ENCODE measurements around the gene ELF4. TPM values are rescaled to one million over a fixed set of nuclear protein-coding genes. Genes with fewer than 3 reads are reported as not detected.

ELF4 gene
- total RNA-seq, 1 experiment from 2014 or later, result 19.2 TPM

DNA sequence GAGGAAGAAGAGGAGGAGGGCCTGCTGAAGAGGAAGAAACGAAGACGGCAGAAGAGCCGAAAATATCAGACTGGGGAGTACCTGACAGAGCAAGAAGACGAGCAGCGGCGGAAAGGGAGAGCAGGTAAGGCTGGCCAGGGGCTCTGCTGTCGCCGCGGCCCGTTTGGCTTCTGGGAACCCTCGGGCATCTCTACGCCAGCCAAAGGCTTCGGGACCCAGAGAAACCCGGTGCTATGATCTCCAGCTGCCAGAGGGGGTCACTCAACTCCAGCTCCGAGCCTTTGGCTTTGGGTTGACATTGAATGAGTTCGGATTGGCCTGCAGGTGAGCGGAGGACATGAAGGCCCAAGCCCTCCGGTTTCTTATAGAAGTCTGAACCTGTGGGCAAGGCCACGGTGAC lies 85.0 kb downstream of the ELF4 start:
- ChIA-PET RAD21 (ENCODE audit: low non-redundant PET in 1 of 2, low total read pairs in 2 of 2, uncharacterized antibody in 2 of 2, unreplicated experiment in 2 of 2) (no interaction called here), CTCF (interaction anchor here (1.8 kb wide), 1 partner anchor 100 kb away, joined by 6 read pairs; no protein-coding TSS in a partner anchor), POLR2A (no interaction called here)
- no peaks in the 10 kb centered on the region for H3K4me1 ChIP-seq (ENCODE audit: control insufficient read depth in 1 of 2, insufficient read depth in 2 of 2, low read length in 2 of 2)
- no peak overlapping the region for H3K4me3 ChIP-seq (replicated peaks in 1 of 2; ENCODE audit: low read depth in 1 of 2, low read length in 2 of 2)
- H3K9me3 ChIP-seq (ENCODE audit: control insufficient read depth in 1 of 2, insufficient read depth in 1 of 2, low read depth in 1 of 2, low read length in 2 of 2), result no peaks in the 10 kb centered on the region
- intact Hi-C loops (cut with micrococcal nuclease), result no loop called here
- H2AFZ ChIP-seq (ENCODE audit: low read depth, low read length, poor library complexity, severe bottlenecking), result no peak overlapping the region
- H3K9ac ChIP-seq (ENCODE audit: low read length), result no peak overlapping the region
- no peak for DNase-seq (ENCODE audit: low read depth, low spot score)
- peaks cover 10 to 24% of the 10 kb centered on the region in 2 experiments; a peak in 3 of 4 replicates for H3K36me3 ChIP-seq (ENCODE audit: control insufficient read depth in 1 of 2, insufficient read depth in 2 of 2, low read length in 2 of 2)
- no peaks in the 10 kb centered on the region for H3K27me3 ChIP-seq (ENCODE audit: insufficient read depth, low read length)
- no peaks in the 10 kb centered on the region for H4K20me1 ChIP-seq (ENCODE audit: insufficient read depth)
- no peaks in the 10 kb centered on the region for H3K79me2 ChIP-seq (ENCODE audit: insufficient read depth, low read length)
- ATAC-seq, result 0 out of 2 replicates have a peak, but pooled peaks have one; percentile 39
- no TSS peak for BruUV-seq (replicated peaks)
- H3K27ac ChIP-seq (ENCODE audit: low read depth, low read length), result no peak overlapping the region
- TF ChIP-seq, protein P1, sequence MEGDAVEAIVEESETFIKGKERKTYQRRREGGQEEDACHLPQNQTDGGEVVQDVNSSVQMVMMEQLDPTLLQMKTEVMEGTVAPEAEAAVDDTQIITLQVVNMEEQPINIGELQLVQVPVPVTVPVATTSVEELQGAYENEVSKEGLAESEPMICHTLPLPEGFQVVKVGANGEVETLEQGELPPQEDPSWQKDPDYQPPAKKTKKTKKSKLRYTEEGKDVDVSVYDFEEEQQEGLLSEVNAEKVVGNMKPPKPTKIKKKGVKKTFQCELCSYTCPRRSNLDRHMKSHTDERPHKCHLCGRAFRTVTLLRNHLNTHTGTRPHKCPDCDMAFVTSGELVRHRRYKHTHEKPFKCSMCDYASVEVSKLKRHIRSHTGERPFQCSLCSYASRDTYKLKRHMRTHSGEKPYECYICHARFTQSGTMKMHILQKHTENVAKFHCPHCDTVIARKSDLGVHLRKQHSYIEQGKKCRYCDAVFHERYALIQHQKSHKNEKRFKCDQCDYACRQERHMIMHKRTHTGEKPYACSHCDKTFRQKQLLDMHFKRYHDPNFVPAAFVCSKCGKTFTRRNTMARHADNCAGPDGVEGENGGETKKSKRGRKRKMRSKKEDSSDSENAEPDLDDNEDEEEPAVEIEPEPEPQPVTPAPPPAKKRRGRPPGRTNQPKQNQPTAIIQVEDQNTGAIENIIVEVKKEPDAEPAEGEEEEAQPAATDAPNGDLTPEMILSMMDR (IDR thresholded peaks at IDR 0.05 in 2 of 3, conservative IDR thresholded peaks at IDR 0.05 in 1 of 3; ENCODE audit: borderline replicate concordance in 1 of 3, insufficient read depth in 1 of 3, low read depth in 2 of 3, low read length in 2 of 3), result 0 out of 6 replicates have a peak, but pooled peaks of 1 of the 3 experiments have one; percentile 4
- no peak for TF ChIP-seq TCF7L2 (IDR thresholded peaks at IDR 0.05; ENCODE audit: borderline replicate concordance, extremely low read depth, insufficient read depth, insufficient read length)
- H3K9me2 ChIP-seq (ENCODE audit: insufficient read depth), result no peaks in the 10 kb centered on the region
- H3K4me2 ChIP-seq (ENCODE audit: low read length), result no peak overlapping the region

DNA sequence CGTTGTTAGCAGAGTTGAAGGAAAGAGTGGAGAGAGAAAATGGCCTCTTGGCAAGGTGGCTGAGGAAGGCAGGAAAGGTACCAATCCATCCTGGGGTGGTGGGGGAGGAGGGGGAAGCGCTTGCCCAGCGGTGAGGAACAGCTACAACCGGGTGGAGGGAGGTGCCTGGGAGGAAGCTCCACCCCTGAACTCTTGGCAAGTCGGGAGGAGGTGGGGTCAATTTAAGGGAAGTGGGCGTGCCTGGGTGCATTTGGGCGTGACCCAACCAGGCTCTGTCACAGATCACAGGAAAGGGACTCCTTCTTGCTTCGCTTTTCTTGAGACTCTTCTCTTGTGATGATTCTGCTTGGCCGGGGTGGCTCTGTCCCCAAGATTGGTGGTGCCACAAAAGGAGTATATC lies 86.2 kb downstream of the ELF4 start:
- H3K9me2 ChIP-seq (ENCODE audit: insufficient read depth), result no peaks in the 10 kb centered on the region
- no peaks in the 10 kb centered on the region for H3K9me3 ChIP-seq (ENCODE audit: control insufficient read depth in 1 of 2, insufficient read depth in 1 of 2, low read depth in 1 of 2, low read length in 2 of 2)
- intact Hi-C loops (cut with micrococcal nuclease), result no loop called here
- BruUV-seq (replicated peaks), result no TSS peak
- H3K79me2 ChIP-seq (ENCODE audit: insufficient read depth, low read length), result peaks cover 10% of the 10 kb centered on the region; the same call in 1 of the 2 replicates
- peaks cover 10 to 24% of the 10 kb centered on the region in 2 experiments; a peak in 3 of 4 replicates for H3K36me3 ChIP-seq (ENCODE audit: control insufficient read depth in 1 of 2, insufficient read depth in 2 of 2, low read length in 2 of 2)
- no peak overlapping the region for H3K4me3 ChIP-seq (replicated peaks in 1 of 2; ENCODE audit: low read depth in 1 of 2, low read length in 2 of 2)
- RAD21 ChIA-PET (ENCODE audit: low non-redundant PET in 1 of 2, low total read pairs in 2 of 2, uncharacterized antibody in 2 of 2, unreplicated experiment in 2 of 2), result no interaction called here
- no peak overlapping the region for H3K9ac ChIP-seq (ENCODE audit: low read length)
- no peak overlapping the region for H2AFZ ChIP-seq (ENCODE audit: low read depth, low read length, poor library complexity, severe bottlenecking)
- ATAC-seq (peak; percentile 86), DNase-seq (ENCODE audit: low read depth, low spot score) (peak; percentile 23)
- H4K20me1 ChIP-seq (ENCODE audit: insufficient read depth), result no peaks in the 10 kb centered on the region
- POLR2A ChIA-PET, result no interaction called here
- H3K4me2 ChIP-seq (ENCODE audit: low read length), result no peak overlapping the region
- CTCF ChIA-PET, result no interaction called here
- H3K27me3 ChIP-seq (ENCODE audit: insufficient read depth, low read length), result no peaks in the 10 kb centered on the region
- no peaks in the 10 kb centered on the region for H3K4me1 ChIP-seq (ENCODE audit: control insufficient read depth in 1 of 2, insufficient read depth in 2 of 2, low read length in 2 of 2)
- no peak overlapping the region for H3K27ac ChIP-seq (ENCODE audit: low read depth, low read length)
- TF ChIP-seq, protein P2, sequence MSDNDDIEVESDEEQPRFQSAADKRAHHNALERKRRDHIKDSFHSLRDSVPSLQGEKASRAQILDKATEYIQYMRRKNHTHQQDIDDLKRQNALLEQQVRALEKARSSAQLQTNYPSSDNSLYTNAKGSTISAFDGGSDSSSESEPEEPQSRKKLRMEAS (IDR thresholded peaks at IDR 0.05), result no peak
- TF ChIP-seq FOSL1 (IDR thresholded peaks at IDR 0.05; ENCODE audit: low read depth) (no peak), ZFX (IDR thresholded peaks at IDR 0.05) (no peak), JUND (IDR thresholded peaks at IDR 0.05) (no peak), SIN3A (IDR thresholded peaks at IDR 0.05; ENCODE audit: low read depth) (no peak), ZNF274 (IDR thresholded peaks at IDR 0.05; ENCODE audit: low read depth, low read length) (no peak), SRF (IDR thresholded peaks at IDR 0.05; ENCODE audit: low read depth) (no peak), POLR2A (IDR thresholded peaks at IDR 0.05; ENCODE audit: borderline replicate concordance, extremely low read depth, insufficient read depth, insufficient read length) (no peak), TCF7L2 (IDR thresholded peaks at IDR 0.05; ENCODE audit: borderline replicate concordance, extremely low read depth, insufficient read depth, insufficient read length) (no peak), RAD21 (IDR thresholded peaks at IDR 0.05; ENCODE audit: low read depth) (no peak), YY1 (IDR thresholded peaks at IDR 0.05; ENCODE audit: extremely low read depth, insufficient replicate concordance, low read depth, low read length) (no peak), CEBPB (IDR thresholded peaks at IDR 0.05; ENCODE audit: low read depth) (no peak), POLR2AphosphoS5 (IDR thresholded peaks at IDR 0.05; ENCODE audit: low read depth, low read length) (no peak)
- TF ChIP-seq, protein P1 (IDR thresholded peaks at IDR 0.05 in 2 of 3, conservative IDR thresholded peaks at IDR 0.05 in 1 of 3; ENCODE audit: borderline replicate concordance in 1 of 3, insufficient read depth in 1 of 3, low read depth in 2 of 3, low read length in 2 of 3), result no peak
